ENCODE data around the gene ZBTB34.
"Not testable (repeated sequence)": the region's sequence is repeated elsewhere in the genome, so short reads cannot be mapped to it uniquely, and the experiment has no call there.

ZBTB34 gene

GRCh38 chr9:126860077-126860756 is at the start of gene ZBTB34:
Gene ZBTB34 (plus strand): TSS chr9:126860639. CDS start chr9:126879400, 18,761 bp downstream.
- DNase-seq (ENCODE audit: extremely low read depth, low read depth), result no peak

GRCh38 chr9:126813072-126813471 is 47.4 kb upstream of the ZBTB34 start:
- TF ChIP-seq CTCF (IDR thresholded peaks at IDR 0.05; ENCODE audit: low read depth, low read length), result no peak
- no peak for DNase-seq (ENCODE audit: extremely low read depth, low read depth)

More at GRCh38 chr9:126860077-126860756, at the start of gene ZBTB34:
- peak; percentile 95 for TF ChIP-seq CTCF (IDR thresholded peaks at IDR 0.05; ENCODE audit: low read depth, low read length)

- DNase-seq (ENCODE audit: extremely low read depth, low read depth), result no peak
- TF ChIP-seq CTCF (IDR thresholded peaks at IDR 0.05; ENCODE audit: low read depth, low read length), result no peak
Observed at GRCh38 chr9:126814091-126814490, 46.3 kb upstream of the ZBTB34 start.

GRCh38 chr9:126817615-126818014 is 42.8 kb upstream of the ZBTB34 start:
- not testable (repeated sequence) for DNase-seq (ENCODE audit: extremely low read depth, low read depth)

- no peak for DNase-seq (ENCODE audit: extremely low read depth, low read depth)
- no peak for TF ChIP-seq CTCF (IDR thresholded peaks at IDR 0.05; ENCODE audit: low read depth, low read length)
Observed at GRCh38 chr9:126818482-126818881, 42.0 kb upstream of the ZBTB34 start.

GRCh38 chr9:126819482-126819881 is 41.0 kb upstream of the ZBTB34 start:
- no peak for DNase-seq (ENCODE audit: extremely low read depth, low read depth)
- TF ChIP-seq CTCF (IDR thresholded peaks at IDR 0.05; ENCODE audit: low read depth, low read length), result no peak

GRCh38 chr9:126822278-126822677 is 38.2 kb upstream of the ZBTB34 start:
- no peak for DNase-seq (ENCODE audit: extremely low read depth, low read depth)
- TF ChIP-seq CTCF (IDR thresholded peaks at IDR 0.05; ENCODE audit: low read depth, low read length), result no peak

GRCh38 chr9:126822873-126823272 is 37.6 kb upstream of the ZBTB34 start:
- no peak for DNase-seq (ENCODE audit: extremely low read depth, low read depth)
- TF ChIP-seq CTCF (IDR thresholded peaks at IDR 0.05; ENCODE audit: low read depth, low read length), result no peak

GRCh38 chr9:126824052-126824451 is 36.4 kb upstream of the ZBTB34 start:
- DNase-seq (ENCODE audit: extremely low read depth, low read depth), result not testable (repeated sequence)

All from AG09319 (cell line).